Chondrocyte (in vitro differentiated cells): ENCODE data around the gene ARHGDIB. TPM values are rescaled to one million over a fixed set of nuclear protein-coding genes. Genes with fewer than 3 reads are reported as not detected.
A peak's percentile ranks its signal among the peaks of the same experiment; 100 is the strongest.

ENCODE experiments used
- DNase-seq: peaks from one replicate; pipeline ENCODE4 v3.0.0; 2021; ENCODE audit warnings: mixed read lengths, low spot score
- H3K27ac Mint-ChIP-seq: one replicate; pipeline ENCODE4 v1.8.0; 2021; ENCODE audit warnings: mild to moderate bottlenecking, moderate library complexity, mixed read lengths; ENCODE audit not compliant: unreplicated experiment
- H3K27me3 Mint-ChIP-seq: 2 replicates; pipeline ENCODE4 v1.8.0; 2021; ENCODE audit warnings: low read depth, mixed read lengths
- H3K36me3 Mint-ChIP-seq: 2 replicates; pipeline ENCODE4 v1.8.0; 2021; ENCODE audit warnings: low read depth, mixed read lengths
- H3K4me1 Mint-ChIP-seq: 2 replicates; pipeline ENCODE4 v1.8.0; 2021; ENCODE audit warnings: low read depth, mild to moderate bottlenecking, mixed read lengths
- H3K4me3 Mint-ChIP-seq: one replicate; pipeline ENCODE4 v1.8.0; 2021; ENCODE audit warnings: mild to moderate bottlenecking, moderate library complexity, mixed read lengths; ENCODE audit not compliant: unreplicated experiment
- H3K9me3 Mint-ChIP-seq: 2 replicates; pipeline ENCODE4 v1.8.0; 2021; ENCODE audit warnings: low read depth, mixed read lengths
- total RNA-seq: library from RNA; stranded (reverse); gene quantifications from 3 replicates; pipeline ENCODE4 v1.2.1, GENCODE V29; 2021
- TF ChIP-seq, protein P1 (sequence below): fragments of 200-600 bp; sonication (generic); IDR thresholded peaks from 2 replicates; pipeline ENCODE4 v1.5.0; 2021; ENCODE audit warnings: antibody characterized with exemption, mild to moderate bottlenecking, moderate library complexity

ARHGDIB gene
- total RNA-seq, 1 donor from 2014 or later = 5.2 TPM

DNA sequence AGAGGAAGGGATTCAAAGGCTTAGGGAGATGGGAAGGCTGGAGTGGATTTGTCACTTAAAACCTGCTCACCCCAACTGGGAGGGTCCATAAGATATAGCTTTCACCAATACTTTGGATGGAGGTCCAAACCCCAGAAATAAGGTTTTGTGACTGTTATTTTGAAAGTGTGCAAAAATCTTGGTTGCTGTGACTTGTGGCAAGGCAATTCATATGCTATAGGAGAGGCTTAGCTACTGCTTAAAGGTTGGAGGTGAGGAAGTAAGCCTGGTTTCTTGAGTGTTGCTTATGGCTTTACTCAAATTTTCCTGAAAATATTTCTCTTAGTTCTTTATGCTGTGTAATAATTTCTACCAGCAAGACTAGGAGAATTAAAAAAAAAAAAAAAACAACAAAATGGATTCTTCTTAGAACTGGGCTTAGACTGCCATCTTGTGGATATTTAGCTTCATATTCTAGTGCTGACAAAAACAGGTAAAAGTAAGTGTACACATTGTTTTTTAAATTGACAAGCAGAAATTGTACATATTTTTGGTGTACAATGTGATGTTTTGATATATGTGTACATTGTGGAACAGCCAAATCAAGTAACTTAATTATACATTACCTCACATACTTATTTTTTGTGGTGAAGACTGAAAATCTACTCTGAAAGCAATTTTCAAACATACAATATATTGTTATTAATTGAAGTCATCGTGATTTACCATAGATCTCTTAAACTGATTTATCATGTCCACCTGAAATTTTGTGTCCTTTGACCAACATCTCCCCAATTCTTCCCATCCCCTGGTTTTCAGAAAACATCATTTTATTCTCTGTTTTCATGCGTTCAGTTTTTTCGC, 34.4 kb upstream of the ARHGDIB start:
- H3K27ac Mint-ChIP-seq = no peak overlapping the region
- DNase-seq = no peak
- no peaks in the 10 kb centered on the region for H3K36me3 Mint-ChIP-seq
- TF ChIP-seq, protein P1, sequence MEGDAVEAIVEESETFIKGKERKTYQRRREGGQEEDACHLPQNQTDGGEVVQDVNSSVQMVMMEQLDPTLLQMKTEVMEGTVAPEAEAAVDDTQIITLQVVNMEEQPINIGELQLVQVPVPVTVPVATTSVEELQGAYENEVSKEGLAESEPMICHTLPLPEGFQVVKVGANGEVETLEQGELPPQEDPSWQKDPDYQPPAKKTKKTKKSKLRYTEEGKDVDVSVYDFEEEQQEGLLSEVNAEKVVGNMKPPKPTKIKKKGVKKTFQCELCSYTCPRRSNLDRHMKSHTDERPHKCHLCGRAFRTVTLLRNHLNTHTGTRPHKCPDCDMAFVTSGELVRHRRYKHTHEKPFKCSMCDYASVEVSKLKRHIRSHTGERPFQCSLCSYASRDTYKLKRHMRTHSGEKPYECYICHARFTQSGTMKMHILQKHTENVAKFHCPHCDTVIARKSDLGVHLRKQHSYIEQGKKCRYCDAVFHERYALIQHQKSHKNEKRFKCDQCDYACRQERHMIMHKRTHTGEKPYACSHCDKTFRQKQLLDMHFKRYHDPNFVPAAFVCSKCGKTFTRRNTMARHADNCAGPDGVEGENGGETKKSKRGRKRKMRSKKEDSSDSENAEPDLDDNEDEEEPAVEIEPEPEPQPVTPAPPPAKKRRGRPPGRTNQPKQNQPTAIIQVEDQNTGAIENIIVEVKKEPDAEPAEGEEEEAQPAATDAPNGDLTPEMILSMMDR = peak; percentile 96
- H3K4me1 Mint-ChIP-seq = peaks cover 44% of the 10 kb centered on the region
- H3K4me3 Mint-ChIP-seq = no peak overlapping the region
- peaks cover 8% of the 10 kb centered on the region for H3K9me3 Mint-ChIP-seq
- H3K27me3 Mint-ChIP-seq = no peaks in the 10 kb centered on the region

DNA sequence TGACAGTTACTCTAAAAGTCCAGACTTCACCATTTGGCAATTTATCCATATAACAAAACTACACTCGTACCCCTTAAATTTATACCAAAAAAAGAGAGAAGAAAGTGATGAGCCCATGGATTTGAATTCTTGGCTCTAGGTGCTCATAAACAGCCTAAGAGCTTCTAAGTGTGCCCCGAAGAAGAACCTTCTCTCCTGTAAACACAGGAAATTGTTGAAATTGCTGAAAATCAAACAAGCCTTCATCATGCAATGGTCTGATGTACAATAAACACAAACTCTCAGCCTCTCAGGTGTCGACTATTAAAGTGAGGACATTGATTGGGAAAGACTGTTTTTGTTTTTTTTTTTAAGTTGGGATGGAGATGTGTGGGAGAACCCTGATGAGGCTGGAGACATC, 33.2 kb upstream of the ARHGDIB start:
- DNase-seq = no peak
- no peaks in the 10 kb centered on the region for H3K27me3 Mint-ChIP-seq
- TF ChIP-seq, protein P1 = no peak
- no peak overlapping the region for H3K4me3 Mint-ChIP-seq
- peaks cover 17% of the 10 kb centered on the region for H3K9me3 Mint-ChIP-seq
- no peak overlapping the region for H3K27ac Mint-ChIP-seq
- H3K4me1 Mint-ChIP-seq = peaks cover 41% of the 10 kb centered on the region
- no peaks in the 10 kb centered on the region for H3K36me3 Mint-ChIP-seq

DNA sequence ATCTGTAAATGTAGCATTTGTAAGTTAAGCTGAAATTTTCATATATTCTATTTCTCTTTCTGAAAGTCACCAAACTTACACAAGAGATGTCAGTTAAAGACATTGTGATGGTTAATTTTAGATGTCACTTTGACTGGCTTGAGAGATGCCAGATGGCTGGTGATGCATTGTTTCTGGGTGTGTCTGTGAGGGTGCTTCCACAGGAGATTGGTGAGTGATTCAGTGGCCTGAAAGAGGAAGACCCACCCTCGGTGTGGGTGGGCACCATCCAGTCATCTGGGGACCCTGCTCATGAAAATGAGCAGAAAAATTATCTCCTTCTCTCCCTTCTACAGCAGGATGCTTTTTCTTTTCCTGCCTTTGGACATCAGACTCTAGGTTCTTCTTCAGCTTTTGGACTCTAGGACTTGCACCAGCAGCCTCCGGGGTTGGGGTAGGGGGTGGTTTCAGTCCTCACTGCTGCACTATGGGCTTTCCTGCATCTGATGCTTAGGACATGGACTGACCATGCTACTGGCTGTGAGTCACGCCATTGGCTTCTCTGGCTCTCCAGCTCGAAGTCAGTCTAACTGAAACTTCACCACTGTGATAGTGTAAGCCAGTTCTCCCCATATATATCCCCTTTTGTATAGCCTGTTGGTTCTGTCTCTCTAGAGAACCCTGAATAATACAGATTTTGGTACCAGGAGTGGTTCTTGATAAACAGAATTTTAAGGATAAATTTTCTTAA, 32.3 kb upstream of the ARHGDIB start:
- peaks cover 32% of the 10 kb centered on the region for H3K4me1 Mint-ChIP-seq
- no peaks in the 10 kb centered on the region for H3K27me3 Mint-ChIP-seq
- DNase-seq = no peak
- TF ChIP-seq, protein P1 = no peak
- peaks cover 17% of the 10 kb centered on the region for H3K9me3 Mint-ChIP-seq
- H3K27ac Mint-ChIP-seq = no peak overlapping the region
- no peak overlapping the region for H3K4me3 Mint-ChIP-seq
- no peaks in the 10 kb centered on the region for H3K36me3 Mint-ChIP-seq

DNA sequence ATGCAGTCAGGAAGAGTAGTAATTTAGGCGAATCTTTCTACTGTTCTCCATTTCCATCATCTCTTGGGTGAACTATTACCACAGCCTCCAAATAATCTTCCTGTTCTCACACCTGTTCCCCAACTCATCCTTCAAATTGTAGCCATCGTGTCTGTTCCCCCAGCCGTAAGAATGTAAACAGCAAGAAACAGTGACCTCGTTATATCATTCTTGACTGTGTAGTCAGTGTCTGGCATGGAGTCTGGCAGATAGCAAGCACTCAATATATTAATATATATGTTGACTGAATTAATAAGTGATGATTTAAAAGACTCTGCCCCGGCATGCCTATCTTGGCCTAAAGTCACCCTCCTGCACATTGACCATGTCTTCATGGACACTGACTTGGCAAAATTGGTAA, 31.7 kb upstream of the ARHGDIB start:
- H3K27me3 Mint-ChIP-seq = no peaks in the 10 kb centered on the region
- TF ChIP-seq, protein P1 = no peak
- H3K27ac Mint-ChIP-seq = no peak overlapping the region
- no peak for DNase-seq
- peaks cover 17% of the 10 kb centered on the region for H3K9me3 Mint-ChIP-seq
- H3K4me3 Mint-ChIP-seq = no peak overlapping the region
- H3K4me1 Mint-ChIP-seq = peaks cover 26% of the 10 kb centered on the region
- H3K36me3 Mint-ChIP-seq = no peaks in the 10 kb centered on the region

DNA sequence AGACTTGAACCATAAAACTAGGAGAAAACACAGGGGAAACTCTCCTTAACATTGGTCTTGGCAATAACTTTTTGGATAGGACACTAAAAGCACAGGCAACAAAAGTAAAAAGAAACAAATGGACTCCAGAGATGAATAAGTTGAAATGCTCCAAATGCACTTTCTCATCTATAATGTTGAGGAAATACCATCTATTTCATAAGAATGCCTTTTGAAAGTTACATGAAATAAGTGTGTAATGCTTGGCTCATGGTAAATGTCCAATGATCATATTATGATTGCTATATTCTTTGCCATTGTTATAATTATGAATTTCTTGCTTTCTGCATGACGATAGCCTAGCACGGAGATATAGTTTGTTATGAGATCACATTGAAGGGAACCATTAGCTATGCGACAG, 31.3 kb upstream of the ARHGDIB start:
- TF ChIP-seq, protein P1 = no peak
- DNase-seq = no peak
- no peak overlapping the region for H3K27ac Mint-ChIP-seq
- no peaks in the 10 kb centered on the region for H3K27me3 Mint-ChIP-seq
- H3K4me3 Mint-ChIP-seq = no peak overlapping the region
- H3K9me3 Mint-ChIP-seq = peaks cover 17% of the 10 kb centered on the region
- peaks cover 23% of the 10 kb centered on the region for H3K4me1 Mint-ChIP-seq
- H3K36me3 Mint-ChIP-seq = no peaks in the 10 kb centered on the region
